Measurements from ENCODE around the gene OBSL1. TPM values are rescaled to one million over a fixed set of nuclear protein-coding genes. Genes with fewer than 3 reads are reported as not detected.
A peak's percentile ranks its signal among the peaks of the same experiment; 100 is the strongest.

The OBSL1 gene
- total and polyA plus RNA-seq, 7 experiments from 2014 or later = 0.19 to 7.1 (median 4.0) TPM; not detected in 4

DNA sequence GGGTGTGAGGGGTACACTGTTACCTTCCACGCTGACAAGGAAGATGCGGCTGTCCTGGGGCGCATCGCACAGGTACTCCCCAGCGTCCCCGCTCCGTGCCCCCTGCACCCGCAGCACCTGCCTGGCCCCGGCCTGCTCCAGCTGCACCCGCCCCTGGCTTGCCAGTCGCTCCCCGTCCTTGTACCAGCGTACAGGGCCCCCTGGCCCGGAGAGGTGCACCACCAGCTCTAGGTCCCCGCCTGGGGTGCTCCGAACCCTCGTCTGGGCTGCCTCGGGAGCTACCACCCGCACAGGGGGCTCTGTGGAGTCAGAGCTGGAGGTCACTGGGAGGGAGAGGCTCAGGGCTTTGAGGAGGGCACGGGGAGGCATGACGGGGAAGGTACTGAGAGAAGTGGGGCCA lies 14.0 kb downstream of the OBSL1 start:
- H3K4me1 ChIP-seq (ENCODE audit: control insufficient read depth in 2 of 2, insufficient read depth in 2 of 2, low read length in 2 of 2) = peaks cover 0 to 7% of the 10 kb centered on the region in 2 donors
- no peaks in the 10 kb centered on the region for H3K36me3 ChIP-seq (ENCODE audit: control insufficient read depth in 2 of 3, insufficient read depth in 3 of 3, low read length in 3 of 3)
- POLR2A ChIA-PET = no interaction called here
- intact Hi-C loops (cut with micrococcal nuclease) = no loop called here
- no peak for DNase-seq
- Mint-ChIP-seq H3K36me3 (no peaks in the 10 kb centered on the region), H3K4me1 (peaks cover 0 to 11% (median 0%) of the 10 kb centered on the region in 7 donors), H3K4me3 (no peak overlapping the region), H3K27ac (no peak overlapping the region), H3K9me3 (no peaks in the 10 kb centered on the region), H3K27me3 (peaks cover 4 to 43% (median 18%) of the 10 kb centered on the region in 5 donors)
- CTCF ChIA-PET = no interaction called here
- no peak overlapping the region for H3K27ac ChIP-seq (ENCODE audit: low read depth, low read length)
- H3K4me3 ChIP-seq (ENCODE audit: low read length) = no peak overlapping the region
- peaks cover 3 to 12% of the 10 kb centered on the region in 2 donors for H3K27me3 ChIP-seq (ENCODE audit: control insufficient read depth in 2 of 2, insufficient read depth in 2 of 2, low read length in 2 of 2)
- ATAC-seq = no peak
- H3K9me3 ChIP-seq (ENCODE audit: control insufficient read depth in 2 of 3, low read length in 3 of 3) = no peaks in the 10 kb centered on the region

DNA sequence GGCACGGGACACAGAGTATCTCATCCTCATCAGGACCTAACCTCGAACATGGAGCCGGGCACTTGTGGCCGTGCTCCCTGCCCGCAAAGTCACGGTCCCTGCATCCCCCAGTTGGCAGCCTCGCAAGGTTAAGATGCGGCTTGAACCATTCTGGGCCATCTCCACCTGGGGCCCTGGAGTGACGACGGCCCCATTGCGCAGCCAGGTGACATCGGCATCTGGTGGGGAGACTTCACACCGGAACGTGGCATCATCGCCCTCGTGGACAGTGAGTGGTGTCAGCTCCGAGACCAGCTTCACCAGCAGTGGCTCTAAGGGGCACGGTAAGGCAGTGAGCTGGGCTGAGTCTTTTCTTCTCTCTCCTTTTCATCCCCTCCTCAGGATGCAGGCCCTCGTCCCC lies 14.9 kb downstream of the OBSL1 start:
- peaks cover 4 to 48% (median 23%) of the 10 kb centered on the region in 5 donors for H3K27me3 Mint-ChIP-seq
- CTCF ChIA-PET = no interaction called here
- H3K27me3 ChIP-seq (ENCODE audit: control insufficient read depth in 2 of 2, insufficient read depth in 2 of 2, low read length in 2 of 2) = peaks cover 3 to 17% of the 10 kb centered on the region in 2 donors

DNA sequence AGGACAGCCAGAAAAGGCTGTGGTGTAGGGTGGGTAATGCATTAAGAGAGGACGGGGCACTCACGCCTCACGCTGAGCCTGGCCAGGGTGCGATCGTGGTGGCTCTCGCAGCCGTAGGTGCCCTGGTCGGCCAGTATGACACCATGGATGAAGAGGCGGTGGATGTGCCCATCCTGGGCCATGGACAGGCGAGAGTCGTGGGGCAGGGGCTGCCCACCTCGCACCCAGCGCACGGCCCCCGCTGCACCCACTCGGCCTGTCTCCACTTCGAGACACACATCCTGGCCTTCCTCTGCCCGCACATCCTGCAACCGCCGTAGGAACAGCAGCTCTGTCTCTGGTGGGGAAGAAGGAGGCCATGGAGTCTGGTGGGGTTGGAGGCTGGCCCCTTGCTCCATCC lies 15.4 kb downstream of the OBSL1 start:
- Mint-ChIP-seq H3K27me3 (peaks cover 4 to 50% (median 24%) of the 10 kb centered on the region in 5 donors), H3K36me3 (no peaks in the 10 kb centered on the region), H3K9me3 (no peaks in the 10 kb centered on the region), H3K4me3 (no peak overlapping the region), H3K27ac (no peak overlapping the region), H3K4me1 (peaks cover 5 to 19% (median 6%) of the 10 kb centered on the region in 7 donors)
- no peak for ATAC-seq
- POLR2A ChIA-PET = no interaction called here
- no peak for DNase-seq
- Histone ChIP-seq H3K36me3 (ENCODE audit: control insufficient read depth in 2 of 3, insufficient read depth in 3 of 3, low read length in 3 of 3) (no peaks in the 10 kb centered on the region), H3K4me1 (ENCODE audit: control insufficient read depth in 2 of 2, insufficient read depth in 2 of 2, low read length in 2 of 2) (peaks cover 5 to 13% of the 10 kb centered on the region in 2 donors), H3K27me3 (ENCODE audit: control insufficient read depth in 2 of 2, insufficient read depth in 2 of 2, low read length in 2 of 2) (peaks cover 3 to 17% of the 10 kb centered on the region in 2 donors), H3K9me3 (ENCODE audit: control insufficient read depth in 2 of 3, low read length in 3 of 3) (no peaks in the 10 kb centered on the region), H3K27ac (ENCODE audit: low read depth, low read length) (no peak overlapping the region), H3K4me3 (ENCODE audit: low read length) (no peak overlapping the region)
- intact Hi-C loops (cut with micrococcal nuclease) = no loop called here
- CTCF ChIA-PET = no interaction called here

More for the DNA sequence above, 14.9 kb downstream of the OBSL1 start:
- no peaks in the 10 kb centered on the region for H3K9me3 ChIP-seq (ENCODE audit: control insufficient read depth in 2 of 3, low read length in 3 of 3)
- no peaks in the 10 kb centered on the region for H3K36me3 ChIP-seq (ENCODE audit: control insufficient read depth in 2 of 3, insufficient read depth in 3 of 3, low read length in 3 of 3)
- ATAC-seq (no peak), DNase-seq (no peak)
- H3K4me3 Mint-ChIP-seq = no peak overlapping the region
- peaks cover 4 to 16% (median 5%) of the 10 kb centered on the region in 7 donors for H3K4me1 Mint-ChIP-seq
- H3K36me3 Mint-ChIP-seq = no peaks in the 10 kb centered on the region
- H3K9me3 Mint-ChIP-seq = no peaks in the 10 kb centered on the region
- H3K4me1 ChIP-seq (ENCODE audit: control insufficient read depth in 2 of 2, insufficient read depth in 2 of 2, low read length in 2 of 2) = peaks cover 5 to 13% of the 10 kb centered on the region in 2 donors
- intact Hi-C loops (cut with micrococcal nuclease) = no loop called here
- POLR2A ChIA-PET = no interaction called here
- no peak overlapping the region for H3K27ac Mint-ChIP-seq
- H3K4me3 ChIP-seq (ENCODE audit: low read length) = no peak overlapping the region
- no peak overlapping the region for H3K27ac ChIP-seq (ENCODE audit: low read depth, low read length)

DNA sequence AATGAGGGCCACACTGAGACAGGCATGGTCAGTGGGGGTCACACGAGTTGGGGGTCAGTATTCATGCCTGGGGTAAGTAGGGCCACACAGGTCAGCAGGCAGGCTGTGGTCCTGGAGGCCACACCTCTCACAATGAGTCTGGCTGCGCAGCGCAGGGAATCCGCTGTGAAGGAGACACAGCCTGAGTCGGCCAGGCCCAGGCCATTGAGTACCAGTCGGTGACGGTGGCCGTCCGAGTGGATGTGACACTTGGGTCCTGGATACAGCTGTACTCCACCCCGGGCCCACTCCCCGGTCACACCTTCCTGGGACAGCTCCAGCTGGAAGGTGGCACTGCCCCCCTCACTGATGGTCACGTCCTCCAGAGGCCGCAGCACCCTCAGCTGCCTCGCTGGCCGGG lies 17.0 kb downstream of the OBSL1 start:
- Mint-ChIP-seq H3K4me1 (peaks cover 5 to 20% (median 8%) of the 10 kb centered on the region in 7 donors), H3K27me3 (peaks cover 3 to 51% (median 25%) of the 10 kb centered on the region in 5 donors), H3K4me3 (no peak overlapping the region), H3K36me3 (no peaks in the 10 kb centered on the region), H3K27ac (no peak overlapping the region), H3K9me3 (no peaks in the 10 kb centered on the region)
- intact Hi-C loops (cut with micrococcal nuclease) = no loop called here
- Histone ChIP-seq H3K36me3 (ENCODE audit: control insufficient read depth in 2 of 3, insufficient read depth in 3 of 3, low read length in 3 of 3) (no peaks in the 10 kb centered on the region), H3K4me1 (ENCODE audit: control insufficient read depth in 2 of 2, insufficient read depth in 2 of 2, low read length in 2 of 2) (peaks cover 5 to 13% of the 10 kb centered on the region in 2 donors), H3K4me3 (ENCODE audit: low read length) (no peak overlapping the region), H3K9me3 (ENCODE audit: control insufficient read depth in 2 of 3, low read length in 3 of 3) (no peaks in the 10 kb centered on the region), H3K27me3 (ENCODE audit: control insufficient read depth in 2 of 2, insufficient read depth in 2 of 2, low read length in 2 of 2) (peaks cover 3 to 17% of the 10 kb centered on the region in 2 donors), H3K27ac (ENCODE audit: low read depth, low read length) (no peak overlapping the region)
- ATAC-seq (no peak), DNase-seq (no peak)
- ChIA-PET POLR2A (no interaction called here), CTCF (no interaction called here)

DNA sequence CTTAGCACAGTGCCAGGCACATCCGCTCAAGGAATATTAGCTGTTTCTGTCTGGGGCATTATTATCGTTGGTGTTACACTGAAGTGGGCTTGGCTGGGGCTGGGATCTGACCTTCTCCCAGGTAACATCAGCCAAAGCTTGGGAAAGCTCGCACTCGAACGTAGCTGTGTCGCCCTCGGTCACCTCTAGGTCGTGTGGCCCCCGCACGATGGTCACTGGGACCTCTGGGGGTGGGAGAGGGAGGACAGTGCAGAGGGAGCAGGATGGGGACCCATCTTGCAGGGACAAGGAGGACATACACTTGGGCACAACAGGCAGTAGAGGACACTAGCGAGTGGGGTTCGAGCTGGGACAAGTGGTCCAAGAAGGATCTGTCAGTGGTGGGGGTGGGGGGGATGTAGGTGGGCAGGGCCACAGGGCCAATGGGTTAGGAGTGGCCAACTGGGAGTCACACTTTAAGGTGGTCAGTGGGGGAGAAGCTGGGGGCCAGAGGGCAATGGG lies 17.8 kb downstream of the OBSL1 start:
- peaks cover 5 to 20% (median 8%) of the 10 kb centered on the region in 7 donors for H3K4me1 Mint-ChIP-seq
- Histone ChIP-seq H3K4me1 (ENCODE audit: control insufficient read depth in 2 of 2, insufficient read depth in 2 of 2, low read length in 2 of 2) (peaks cover 5 to 13% of the 10 kb centered on the region in 2 donors), H3K36me3 (ENCODE audit: control insufficient read depth in 2 of 3, insufficient read depth in 3 of 3, low read length in 3 of 3) (no peaks in the 10 kb centered on the region), H3K27ac (ENCODE audit: low read depth, low read length) (no peak overlapping the region), H3K27me3 (ENCODE audit: control insufficient read depth in 2 of 2, insufficient read depth in 2 of 2, low read length in 2 of 2) (peaks cover 3 to 17% of the 10 kb centered on the region in 2 donors), H3K4me3 (ENCODE audit: low read length) (no peak overlapping the region), H3K9me3 (ENCODE audit: control insufficient read depth in 2 of 3, low read length in 3 of 3) (no peaks in the 10 kb centered on the region)
- no peaks in the 10 kb centered on the region for H3K9me3 Mint-ChIP-seq
- ChIA-PET CTCF (no interaction called here), POLR2A (interaction anchor here (0.6 kb wide), 1 partner anchor 41 kb away, joined by 3 read pairs; no protein-coding TSS in a partner anchor)
- H3K4me3 Mint-ChIP-seq = peak overlapping the region; percentile 27 to 85 (median 62)
- H3K27me3 Mint-ChIP-seq = peaks cover 0 to 48% (median 30%) of the 10 kb centered on the region in 5 donors
- DNase-seq (no peak), ATAC-seq (no peak)
- no peak overlapping the region for H3K27ac Mint-ChIP-seq
- intact Hi-C loops (cut with micrococcal nuclease) = loop anchor here (2.0 kb wide), 2 partner anchors 43 to 55 kb away; partner anchors contain the start of genes GMPPA (in 2 of the 2) and STK11IP (in 1 of the 2)
- H3K36me3 Mint-ChIP-seq = no peaks in the 10 kb centered on the region

DNA sequence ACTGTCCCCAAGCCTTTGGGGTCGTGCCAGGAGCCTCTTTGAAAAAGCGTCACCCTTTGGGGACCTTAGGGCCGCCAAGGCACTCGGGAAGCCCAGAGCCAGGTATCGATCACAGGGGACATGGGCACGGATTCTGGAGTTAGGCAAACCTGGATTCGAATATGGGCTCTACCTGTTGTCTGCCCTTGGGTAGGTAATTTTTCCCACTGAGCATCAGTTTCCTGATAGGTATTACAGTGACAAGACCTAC lies 18.2 kb downstream of the OBSL1 start:
- Mint-ChIP-seq H3K4me1 (peaks cover 5 to 20% (median 8%) of the 10 kb centered on the region in 7 donors), H3K9me3 (no peaks in the 10 kb centered on the region), H3K27me3 (peaks cover 0 to 48% (median 33%) of the 10 kb centered on the region in 5 donors), H3K27ac (no peak overlapping the region), H3K4me3 (peak overlapping the region in 8 of 10 donors; percentile 27 to 85 (median 66)), H3K36me3 (no peaks in the 10 kb centered on the region)
- CTCF ChIA-PET = no interaction called here
- H3K27me3 ChIP-seq (ENCODE audit: control insufficient read depth in 2 of 2, insufficient read depth in 2 of 2, low read length in 2 of 2) = peaks cover 3 to 17% of the 10 kb centered on the region in 2 donors
- peaks cover 5 to 13% of the 10 kb centered on the region in 2 donors for H3K4me1 ChIP-seq (ENCODE audit: control insufficient read depth in 2 of 2, insufficient read depth in 2 of 2, low read length in 2 of 2)
- intact Hi-C loops (cut with micrococcal nuclease) = loop anchor here (2.0 kb wide), 2 partner anchors 44 to 54 kb away; partner anchors contain the start of genes GMPPA (in 2 of the 2) and STK11IP (in 1 of the 2)
- ATAC-seq = no peak
- peak overlapping the region; percentile 57 for H3K4me3 ChIP-seq (ENCODE audit: low read length)
- POLR2A ChIA-PET = interaction anchor here (0.6 to 1.6 kb wide), 2 partner anchors 9 to 41 kb away, joined by 3 to 6 read pairs; partner anchors contain the start of genes CHPF and TMEM198
- no peak for DNase-seq
- no peaks in the 10 kb centered on the region for H3K36me3 ChIP-seq (ENCODE audit: control insufficient read depth in 2 of 3, insufficient read depth in 3 of 3, low read length in 3 of 3)
- H3K27ac ChIP-seq (ENCODE audit: low read depth, low read length) = no peak overlapping the region
- no peaks in the 10 kb centered on the region for H3K9me3 ChIP-seq (ENCODE audit: control insufficient read depth in 2 of 3, low read length in 3 of 3)

Measured in naive thymus-derived CD4-positive, alpha-beta T cell (primary cell).